GM12864 (cell line): Measurements from ENCODE around the gene SEMA5A.

ENCODE experiments used
- DNase-seq: peaks from one replicate; pipeline ENCODE4 v3.0.0-alpha.2; 2011; ENCODE audit warnings: low read depth
- H3K4me3 ChIP-seq: 2 replicates; pipeline ENCODE4 v1.5.1; 2011; ENCODE audit warnings: mild to moderate bottlenecking, low read depth, low read length, control low read depth
- CTCF ChIP-seq: IDR thresholded peaks from 2 replicates; pipeline ENCODE4 v1.5.1; 2011; ENCODE audit warnings: low read depth, mild to moderate bottlenecking, moderate library complexity, low read length, control low read depth, inconsistent platforms; ENCODE audit errors: missing control alignments

SEMA5A gene

GRCh38 chr5:9545992-9546851, at the start of gene SEMA5A:
Gene SEMA5A, minus strand, starts transcription at chr5:9546075. Its CDS starts 166,129 bp downstream, at chr5:9379946.
- no peak for TF ChIP-seq CTCF
- DNase-seq, result no peak
- peak within 1 kb of the TSS; percentile 64 for H3K4me3 ChIP-seq

- no peak overlapping the region for H3K4me3 ChIP-seq
- no peak for TF ChIP-seq CTCF
- no peak for DNase-seq
Measured at GRCh38 chr5:9594913-9595312, 49.0 kb upstream of the SEMA5A start.

GRCh38 chr5:9589049-9589835, 43.4 kb upstream of the SEMA5A start:
- no peak for DNase-seq
- H3K4me3 ChIP-seq, result no peak overlapping the region
- no peak for TF ChIP-seq CTCF

- H3K4me3 ChIP-seq, result no peak overlapping the region
- no peak for DNase-seq
- no peak for TF ChIP-seq CTCF
Measured at GRCh38 chr5:9588254-9588653, 42.4 kb upstream of the SEMA5A start.

GRCh38 chr5:9587135-9587534, 41.3 kb upstream of the SEMA5A start:
- no peak overlapping the region for H3K4me3 ChIP-seq
- DNase-seq, result no peak
- TF ChIP-seq CTCF, result no peak

GRCh38 chr5:9582406-9582805, 36.5 kb upstream of the SEMA5A start:
- no peak for TF ChIP-seq CTCF
- DNase-seq, result no peak
- H3K4me3 ChIP-seq, result no peak overlapping the region

GRCh38 chr5:9573796-9574195, 27.9 kb upstream of the SEMA5A start:
- no peak for TF ChIP-seq CTCF
- no peak for DNase-seq
- H3K4me3 ChIP-seq, result no peak overlapping the region
